Tibial nerve (tissue), 3 donors: ENCODE results near the gene PRDM11.

ENCODE experiments used
- POLR2A ChIP-seq, 2 donors: fragments of 450-650 bp; IDR thresholded peaks; one replicate each; pipeline ENCODE4 v1.6.1; 2017; ENCODE audit warnings: antibody characterized with exemption in 2 of 2, mild to moderate bottlenecking in 2 of 2, moderate library complexity in 2 of 2
- TF ChIP-seq, protein P1 (sequence below), 5 experiments: fragments of 200-600 bp in 3 of 5; fragments of 450-650 bp in 2 of 5; sonication (generic) in 3 of 5; IDR thresholded peaks; one replicate each; pipeline ENCODE4 v1.5.1; 2016 to 2019; ENCODE audit warnings: antibody characterized with exemption in 5 of 5, mild to moderate bottlenecking in 3 of 5, moderate library complexity in 2 of 5

DNA sequence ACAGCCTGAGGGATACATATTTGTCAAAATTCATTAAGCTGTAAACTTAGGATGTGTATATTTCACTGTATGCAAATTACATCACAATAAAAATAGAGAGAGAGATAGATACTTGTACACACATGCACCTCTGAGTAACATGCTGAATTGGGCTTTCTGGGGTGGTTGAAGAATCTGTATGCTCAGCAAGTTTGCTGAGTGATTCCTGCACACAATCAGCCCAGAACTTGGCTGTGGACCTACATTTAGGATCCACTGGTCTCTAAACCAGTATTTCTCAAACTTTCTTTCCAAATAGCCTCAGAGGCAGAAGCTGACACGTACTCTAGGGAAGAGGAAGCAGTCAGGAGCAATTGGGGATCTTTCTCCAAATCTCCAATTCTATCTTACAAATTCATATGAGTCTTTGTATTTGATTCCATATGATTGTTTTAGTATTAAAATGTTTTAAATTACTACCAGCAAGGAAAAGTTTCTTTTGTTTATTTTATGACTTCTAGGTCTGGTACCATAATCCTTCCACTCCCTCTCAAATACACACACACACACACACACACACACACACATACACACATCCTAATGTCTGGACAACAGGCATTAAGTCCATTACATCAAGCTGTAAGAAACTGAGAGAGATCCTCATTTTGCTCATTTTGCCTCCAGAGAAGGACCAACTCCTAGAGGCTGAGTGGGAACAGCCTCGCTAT is 119.7 kb downstream of the PRDM11 start:
- TF ChIP-seq, protein P1, sequence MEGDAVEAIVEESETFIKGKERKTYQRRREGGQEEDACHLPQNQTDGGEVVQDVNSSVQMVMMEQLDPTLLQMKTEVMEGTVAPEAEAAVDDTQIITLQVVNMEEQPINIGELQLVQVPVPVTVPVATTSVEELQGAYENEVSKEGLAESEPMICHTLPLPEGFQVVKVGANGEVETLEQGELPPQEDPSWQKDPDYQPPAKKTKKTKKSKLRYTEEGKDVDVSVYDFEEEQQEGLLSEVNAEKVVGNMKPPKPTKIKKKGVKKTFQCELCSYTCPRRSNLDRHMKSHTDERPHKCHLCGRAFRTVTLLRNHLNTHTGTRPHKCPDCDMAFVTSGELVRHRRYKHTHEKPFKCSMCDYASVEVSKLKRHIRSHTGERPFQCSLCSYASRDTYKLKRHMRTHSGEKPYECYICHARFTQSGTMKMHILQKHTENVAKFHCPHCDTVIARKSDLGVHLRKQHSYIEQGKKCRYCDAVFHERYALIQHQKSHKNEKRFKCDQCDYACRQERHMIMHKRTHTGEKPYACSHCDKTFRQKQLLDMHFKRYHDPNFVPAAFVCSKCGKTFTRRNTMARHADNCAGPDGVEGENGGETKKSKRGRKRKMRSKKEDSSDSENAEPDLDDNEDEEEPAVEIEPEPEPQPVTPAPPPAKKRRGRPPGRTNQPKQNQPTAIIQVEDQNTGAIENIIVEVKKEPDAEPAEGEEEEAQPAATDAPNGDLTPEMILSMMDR (IDR thresholded peaks at IDR 0.05), result no peak
- no peak for TF ChIP-seq POLR2A (IDR thresholded peaks at IDR 0.05)
